H9 (cell line): ENCODE results near the gene DCBLD1. TPM values are rescaled to one million over a fixed set of nuclear protein-coding genes. Genes with fewer than 3 reads are reported as not detected.

Experiments used
- DNase-seq: peaks from one replicate; pipeline ENCODE4 v3.0.0-alpha.2; 2017
- H2AFZ ChIP-seq: one replicate; pipeline ENCODE4 v1.6.1; 2013; ENCODE audit warnings: mild to moderate bottlenecking, low read length, control low read depth, moderate library complexity
- H2AK5ac ChIP-seq: 2 replicates; pipeline ENCODE4 v1.6.1; 2013; ENCODE audit warnings: low read length, control low read depth, mixed read lengths; ENCODE audit not compliant: insufficient read length
- H2BK120ac ChIP-seq: one replicate; pipeline ENCODE4 v1.6.1; 2013; ENCODE audit warnings: low read depth, mild to moderate bottlenecking, low read length, control low read depth, inconsistent platforms; ENCODE audit not compliant: poor library complexity, severe bottlenecking
- H2BK12ac ChIP-seq: 2 replicates; pipeline ENCODE4 v1.6.1; 2013; ENCODE audit warnings: low read length, control low read depth, mixed read lengths, low read depth; ENCODE audit not compliant: insufficient read length
- H2BK15ac ChIP-seq: 2 replicates; pipeline ENCODE4 v1.6.1; 2013; ENCODE audit warnings: low read depth, low read length, control low read depth
- H2BK20ac ChIP-seq: one replicate; pipeline ENCODE4 v1.6.1; 2013; ENCODE audit warnings: low read depth, mild to moderate bottlenecking, low read length, control low read depth, inconsistent platforms; ENCODE audit not compliant: poor library complexity, severe bottlenecking
- H2BK5ac ChIP-seq: 2 replicates; pipeline ENCODE4 v1.6.1; 2013; ENCODE audit warnings: low read length, control low read depth, mixed read lengths; ENCODE audit not compliant: insufficient read length
- H3K14ac ChIP-seq: 2 replicates; pipeline ENCODE4 v1.6.1; 2013; ENCODE audit warnings: low read length, control low read depth; ENCODE audit not compliant: insufficient read depth
- H3K18ac ChIP-seq: 2 replicates; pipeline ENCODE4 v1.6.1; 2013; ENCODE audit warnings: low read depth, mild to moderate bottlenecking, mixed read lengths, low read length, control low read depth; ENCODE audit not compliant: insufficient read length
- H3K23ac ChIP-seq: 2 replicates; pipeline ENCODE4 v1.6.1; 2013; ENCODE audit warnings: low read length, control low read depth, mixed read lengths, low read depth; ENCODE audit not compliant: insufficient read length
- H3K23me2 ChIP-seq: 2 replicates; pipeline ENCODE4 v1.6.1; 2013; ENCODE audit warnings: low read depth, mild to moderate bottlenecking, mixed read lengths, low read length, control low read depth; ENCODE audit not compliant: insufficient read length, poor library complexity, severe bottlenecking
- H3K27ac ChIP-seq: 2 replicates; pipeline ENCODE4 v1.5.1; 2013; ENCODE audit warnings: low read length, control low read depth, mixed read lengths, low read depth; ENCODE audit not compliant: insufficient read length
- H3K27me3 ChIP-seq: 2 replicates; pipeline ENCODE4 v1.6.1; 2013; ENCODE audit warnings: low read length, control low read depth, inconsistent platforms; ENCODE audit not compliant: insufficient read depth
- H3K4ac ChIP-seq: 2 replicates; pipeline ENCODE4 v1.6.1; 2013; ENCODE audit warnings: low read depth, mild to moderate bottlenecking, control low read depth, inconsistent platforms, low read length, moderate library complexity
- H3K4me1 ChIP-seq: 2 replicates; pipeline ENCODE4 v1.6.1; 2013; ENCODE audit warnings: low read length, control low read depth, inconsistent platforms; ENCODE audit not compliant: insufficient read depth
- H3K4me2 ChIP-seq: 2 replicates; pipeline ENCODE4 v1.6.1; 2013; ENCODE audit warnings: low read length, control low read depth, mixed read lengths; ENCODE audit not compliant: insufficient read length, insufficient read depth
- H3K56ac ChIP-seq: 2 replicates; pipeline ENCODE4 v1.6.1; 2013; ENCODE audit warnings: low read depth, mild to moderate bottlenecking, mixed read lengths, low read length, control low read depth; ENCODE audit not compliant: insufficient read length
- H3K79me1 ChIP-seq: 2 replicates; pipeline ENCODE4 v1.6.1; 2013; ENCODE audit warnings: low read depth, mild to moderate bottlenecking, moderate library complexity, low read length, control low read depth, inconsistent platforms; ENCODE audit not compliant: insufficient read depth, poor library complexity, severe bottlenecking
- H3K79me2 ChIP-seq: 2 replicates; pipeline ENCODE4 v1.6.1; 2013; ENCODE audit warnings: low read length, control low read depth, inconsistent platforms; ENCODE audit not compliant: insufficient read depth
- H3K9ac ChIP-seq: 2 replicates; pipeline ENCODE4 v1.6.1; 2013; ENCODE audit warnings: low read length, control low read depth, mixed read lengths; ENCODE audit not compliant: insufficient read length; ENCODE audit errors: extremely low read depth
- H3K9me3 ChIP-seq: one replicate; pipeline ENCODE4 v1.6.1; 2013; ENCODE audit warnings: low read depth, low read length, inconsistent platforms; ENCODE audit not compliant: control insufficient read depth
- H3T11ph ChIP-seq: one replicate; pipeline ENCODE4 v1.6.1; 2013; ENCODE audit warnings: mild to moderate bottlenecking, low read length, control low read depth, inconsistent platforms
- H4K20me1 ChIP-seq: one replicate; pipeline ENCODE4 v1.6.1; 2013; ENCODE audit not compliant: control insufficient read depth, insufficient read length, insufficient read depth
- H4K5ac ChIP-seq: 2 replicates; pipeline ENCODE4 v1.6.1; 2013; ENCODE audit warnings: low read depth, mild to moderate bottlenecking, mixed read lengths, low read length, control low read depth; ENCODE audit not compliant: insufficient read length
- H4K8ac ChIP-seq: replicated peaks from 2 replicates; pipeline ENCODE4 v1.6.1; 2013; ENCODE audit warnings: low read length, control low read depth, mixed read lengths, low read depth; ENCODE audit not compliant: insufficient read length
- H4K91ac ChIP-seq: 2 replicates; pipeline ENCODE4 v1.6.1; 2013; ENCODE audit warnings: low read depth, mild to moderate bottlenecking, moderate library complexity, mixed read lengths, low read length, control low read depth; ENCODE audit not compliant: insufficient read length
- H3K27ac Mint-ChIP-seq, 3 experiments: 2 replicates in 2 of 3; 3 replicates in 1 of 3; pipeline ENCODE4 v1.8.0; 2020 to 2021; ENCODE audit warnings: mixed read lengths in 3 of 3, mild to moderate bottlenecking in 1 of 3, moderate library complexity in 1 of 3
- H3K27me3 Mint-ChIP-seq: 2 replicates; pipeline ENCODE4 v1.8.0; 2021; ENCODE audit warnings: low read depth, mild to moderate bottlenecking, moderate library complexity, mixed read lengths
- H3K36me3 Mint-ChIP-seq, 3 experiments: 2 replicates in 2 of 3; 3 replicates in 1 of 3; pipeline ENCODE4 v1.8.0; 2020 to 2021; ENCODE audit warnings: low read depth in 3 of 3, mixed read lengths in 3 of 3; ENCODE audit not compliant: insufficient read depth in 1 of 3
- H3K4me1 Mint-ChIP-seq, 2 experiments: 2 replicates each; pipeline ENCODE4 v1.8.0; 2020; ENCODE audit warnings: mixed read lengths in 2 of 2
- H3K4me3 Mint-ChIP-seq, 2 experiments: 2 replicates in 1 of 2; 3 replicates in 1 of 2; pipeline ENCODE4 v1.8.0; 2020 to 2021; ENCODE audit warnings: mild to moderate bottlenecking in 2 of 2, mixed read lengths in 2 of 2, moderate library complexity in 1 of 2
- H3K9me3 Mint-ChIP-seq, 2 experiments: 2 replicates in 1 of 2; 3 replicates in 1 of 2; pipeline ENCODE4 v1.8.0; 2020; ENCODE audit warnings: mild to moderate bottlenecking in 2 of 2, mixed read lengths in 2 of 2, moderate library complexity in 1 of 2
- CTCF ChIP-seq: fragments of 200-600 bp; sonication (generic); conservative IDR thresholded peaks from 3 replicates; pipeline ENCODE4 v1.8.0; 2021; ENCODE audit warnings: antibody characterized with exemption, mild to moderate bottlenecking
- whole genome bisulfite sequencing: extraction: QIAGEN DNeasy Blood & Tissue Kit; methylation state at CpG from one replicate; pipeline ENCODE4 v1.1.7; 2013; ENCODE audit warnings: missing lambda C conversion rate, low lambda C conversion rate, mixed read lengths; ENCODE audit not compliant: insufficient read length; ENCODE audit errors: extremely low coverage; 5-methylcytosine and 5-hydroxymethylcytosine counted together
- total RNA-seq: library from RNA; stranded (reverse); gene quantifications from 2 replicates; pipeline ENCODE4 v1.2.1, GENCODE V29; 2021

DCBLD1 gene
- total RNA-seq, 1 experiment from 2014 or later, result 10.1 TPM

GRCh38 chr6:117446861-117447260, 35.6 kb upstream of the DCBLD1 start:
- no peak for DNase-seq
- H3K27me3 ChIP-seq, result no peaks in the 10 kb centered on the region
- no peak overlapping the region for H2BK12ac ChIP-seq
- no peak overlapping the region for H3T11ph ChIP-seq
- H3K27ac Mint-ChIP-seq, result no peak overlapping the region; a peak in 1 of 7 replicates
- H3K56ac ChIP-seq, result no peak overlapping the region
- H3K4me2 ChIP-seq, result no peak overlapping the region
- no peak overlapping the region for H2BK120ac ChIP-seq
- no peak overlapping the region for H3K9ac ChIP-seq
- H4K8ac ChIP-seq, result no peak overlapping the region
- H3K9me3 Mint-ChIP-seq, result no peaks in the 10 kb centered on the region
- H4K5ac ChIP-seq, result no peak overlapping the region
- no peak for TF ChIP-seq CTCF
- H3K14ac ChIP-seq, result no peak overlapping the region
- no peaks in the 10 kb centered on the region; the same call in 1 of the 2 replicates for H3K27me3 Mint-ChIP-seq
- no peak overlapping the region for H2BK5ac ChIP-seq
- no peak overlapping the region for H3K27ac ChIP-seq
- peaks cover 11 to 16% of the 10 kb centered on the region in 2 experiments for H3K4me1 Mint-ChIP-seq
- no peaks in the 10 kb centered on the region; a peak in 1 of 7 replicates for H3K36me3 Mint-ChIP-seq
- no peak overlapping the region for H2BK20ac ChIP-seq
- no peak overlapping the region for H3K23ac ChIP-seq
- H4K20me1 ChIP-seq, result no peaks in the 10 kb centered on the region
- H3K4me1 ChIP-seq, result no peaks in the 10 kb centered on the region
- H2AK5ac ChIP-seq, result no peak overlapping the region
- H3K79me2 ChIP-seq, result no peaks in the 10 kb centered on the region
- no peaks in the 10 kb centered on the region for H3K9me3 ChIP-seq
- WGBS, result no CpG with 5 or more reads among the region's 3 CpGs
- H2BK15ac ChIP-seq, result no peak overlapping the region
- no peaks in the 10 kb centered on the region for H3K23me2 ChIP-seq
- H3K4me3 Mint-ChIP-seq, result no peak overlapping the region
- H3K18ac ChIP-seq, result no peak overlapping the region
- H4K91ac ChIP-seq, result no peak overlapping the region
- H3K4ac ChIP-seq, result no peak overlapping the region
- H2AFZ ChIP-seq, result no peak overlapping the region
- H3K79me1 ChIP-seq, result no peaks in the 10 kb centered on the region
